Spleen (tissue), 3 donors: ENCODE data around the gene ANOS1.

Experiments
- POLR2A ChIP-seq, 3 donors: fragments of 450-650 bp; IDR thresholded peaks; one replicate each; pipeline ENCODE4 v1.5.1; 2017; ENCODE audit warnings: antibody characterized with exemption in 3 of 3, mild to moderate bottlenecking in 1 of 3
- POLR2AphosphoS5 ChIP-seq, 3 donors: sonication (generic); formaldehyde crosslinking; IDR thresholded peaks; one replicate each; pipeline ENCODE4 v1.5.1; 2017; ENCODE audit warnings: antibody characterized with exemption in 3 of 3

DNA sequence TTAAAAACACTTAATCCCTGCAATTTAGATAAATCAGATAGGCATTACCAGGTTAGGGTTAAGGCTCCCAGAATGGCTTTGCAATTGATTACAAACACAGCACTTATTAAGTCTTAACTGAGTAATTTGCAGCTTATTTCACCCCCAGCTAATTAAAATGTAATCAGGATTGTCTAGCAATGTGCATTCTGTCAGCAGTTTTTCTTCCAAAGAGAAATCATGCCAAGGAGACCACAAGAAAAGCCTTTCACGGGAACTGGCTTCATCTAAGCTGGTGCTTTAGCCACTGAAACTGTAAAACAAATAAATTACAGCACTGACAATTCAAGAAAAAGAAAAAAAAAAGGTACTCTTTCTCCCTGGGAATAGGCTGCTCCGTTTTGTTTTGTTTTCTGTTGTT is 2.1 kb downstream of the ANOS1 start:
- TF ChIP-seq POLR2AphosphoS5 (IDR thresholded peaks at IDR 0.05): no peak
- TF ChIP-seq POLR2A (IDR thresholded peaks at IDR 0.05): no peak
